A549 treated with AZD2906 at 1 μM for 4 hours (cell line): ENCODE measurements around the gene STX8. TPM values are rescaled to one million over a fixed set of nuclear protein-coding genes. Genes with fewer than 3 reads are reported as not detected.

ENCODE experiments used
- total RNA-seq: library from RNA; stranded (reverse); fragments of 200-300 nt; extraction: Qiagen RNA extraction; gene quantifications from 5 replicates; pipeline ENCODE4 v1.2.3, GENCODE V29; 2022

The STX8 gene
- 58.7 to 77.8 TPM (median 62.0 TPM) in 5 replicates for total RNA-seq

GRCh38 chr17:9575381-9576101 is at the start of gene STX8:
Gene STX8 (minus strand): TSS chr17:9575820. CDS start chr17:9575808, 12 bp downstream.

GRCh38 chr17:9576521-9577372 is 1.1 kb upstream of the STX8 start, which contains the start of gene CFAP52:
Gene CFAP52 (plus strand): TSS chr17:9576642. CDS start chr17:9576696, 54 bp downstream.

Other genes with a start within 250 kb of the STX8 start
- 0.09 to 0.21 TPM (median 0.18 TPM) in 4 of 5 replicates, not detected in the other for gene CFAP52, start 822 bp upstream of the STX8 start, total RNA-seq
- 3.4 to 4.5 TPM (median 4.1 TPM) in 5 replicates for gene USP43, start 69.7 kb upstream of the STX8 start, total RNA-seq
- gene DHRS7C, start 215.8 kb upstream of the STX8 start, total RNA-seq, result not detected in 5 replicates
- not detected in 5 replicates for gene GSG1L2, start 246.3 kb upstream of the STX8 start, total RNA-seq